ENCODE measurements around the gene SOX11. TPM values are rescaled to one million over a fixed set of nuclear protein-coding genes. Genes with fewer than 3 reads are reported as not detected.

The SOX11 gene
- total and polyA plus RNA-seq, 2 experiments from 2014 or later, result 9.3 to 40.7 TPM

GRCh38 chr2:5742126-5742525 lies 49.9 kb downstream of the SOX11 start:
- no peak for DNase-seq (ENCODE audit: low read depth in 1 of 2, low spot score in 1 of 2)

GRCh38 chr2:5748391-5748790 lies 56.2 kb downstream of the SOX11 start:
- no peak overlapping the region for H3K4me3 ChIP-seq
- no peaks in the 10 kb centered on the region for H3K27me3 ChIP-seq
- H3K4me1 ChIP-seq (ENCODE audit: low read depth), result peaks cover 9% of the 10 kb centered on the region
- no peak overlapping the region for H3K27ac ChIP-seq
- H3K9me3 ChIP-seq (ENCODE audit: low read depth), result no peaks in the 10 kb centered on the region
- no peak for TF ChIP-seq CTCF (IDR thresholded peaks at IDR 0.05; ENCODE audit: low read depth, low read length)
- H3K36me3 ChIP-seq, result no peaks in the 10 kb centered on the region
- no peak for DNase-seq (ENCODE audit: low read depth in 1 of 2, low spot score in 1 of 2)

More at GRCh38 chr2:5742126-5742525, 49.9 kb downstream of the SOX11 start:
- no peak for TF ChIP-seq CTCF (IDR thresholded peaks at IDR 0.05; ENCODE audit: low read depth, low read length)
- H3K27ac ChIP-seq, result no peak overlapping the region
- peaks cover 9% of the 10 kb centered on the region for H3K4me1 ChIP-seq (ENCODE audit: low read depth)
- H3K27me3 ChIP-seq, result no peaks in the 10 kb centered on the region
- no peaks in the 10 kb centered on the region for H3K36me3 ChIP-seq
- H3K9me3 ChIP-seq (ENCODE audit: low read depth), result no peaks in the 10 kb centered on the region
- H3K4me3 ChIP-seq, result no peak overlapping the region

- H3K27me3 ChIP-seq, result no peaks in the 10 kb centered on the region
- H3K9me3 ChIP-seq (ENCODE audit: low read depth), result no peaks in the 10 kb centered on the region
- H3K4me3 ChIP-seq, result no peak overlapping the region
- H3K27ac ChIP-seq, result no peak overlapping the region
- H3K36me3 ChIP-seq, result no peaks in the 10 kb centered on the region
- DNase-seq (ENCODE audit: low read depth in 1 of 2, low spot score in 1 of 2), result no peak
- TF ChIP-seq CTCF (IDR thresholded peaks at IDR 0.05; ENCODE audit: low read depth, low read length), result no peak
- H3K4me1 ChIP-seq (ENCODE audit: low read depth), result peaks cover 9% of the 10 kb centered on the region
These were observed 56.8 kb downstream of the SOX11 start for GRCh38 chr2:5748946-5749345.

GRCh38 chr2:5749347-5749746 lies 57.2 kb downstream of the SOX11 start:
- H3K36me3 ChIP-seq, result no peaks in the 10 kb centered on the region
- H3K27me3 ChIP-seq, result no peaks in the 10 kb centered on the region
- TF ChIP-seq CTCF (IDR thresholded peaks at IDR 0.05; ENCODE audit: low read depth, low read length), result no peak
- no peak overlapping the region for H3K27ac ChIP-seq
- H3K4me1 ChIP-seq (ENCODE audit: low read depth), result peaks cover 9% of the 10 kb centered on the region
- no peak for DNase-seq (ENCODE audit: low read depth in 1 of 2, low spot score in 1 of 2)
- H3K4me3 ChIP-seq, result no peak overlapping the region
- no peaks in the 10 kb centered on the region for H3K9me3 ChIP-seq (ENCODE audit: low read depth)

Data from cardiac muscle cell (in vitro differentiated cells and primary cell).